ENCODE data around the gene NPC1.

DNA sequence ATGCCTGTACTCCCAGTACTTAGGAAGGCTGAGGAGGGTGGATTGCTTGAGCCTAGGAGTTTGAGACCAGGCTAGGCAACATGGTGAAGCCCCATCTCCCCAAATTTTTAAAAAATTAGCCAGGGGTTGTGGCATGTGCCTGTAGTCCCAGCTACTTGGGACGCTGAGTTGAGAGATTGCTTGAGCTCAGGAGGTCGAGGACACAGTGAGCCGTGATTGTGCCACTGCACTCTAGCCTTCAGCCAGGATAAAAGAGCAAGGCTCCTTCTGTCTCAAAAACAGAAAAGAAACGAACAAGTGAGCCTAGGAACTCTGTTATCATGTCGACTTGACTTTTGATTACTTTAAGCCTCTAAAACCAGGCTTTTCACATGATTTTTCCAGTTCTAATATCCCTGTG is 13.7 kb downstream of the NPC1 start:
- TF ChIP-seq, protein P1, sequence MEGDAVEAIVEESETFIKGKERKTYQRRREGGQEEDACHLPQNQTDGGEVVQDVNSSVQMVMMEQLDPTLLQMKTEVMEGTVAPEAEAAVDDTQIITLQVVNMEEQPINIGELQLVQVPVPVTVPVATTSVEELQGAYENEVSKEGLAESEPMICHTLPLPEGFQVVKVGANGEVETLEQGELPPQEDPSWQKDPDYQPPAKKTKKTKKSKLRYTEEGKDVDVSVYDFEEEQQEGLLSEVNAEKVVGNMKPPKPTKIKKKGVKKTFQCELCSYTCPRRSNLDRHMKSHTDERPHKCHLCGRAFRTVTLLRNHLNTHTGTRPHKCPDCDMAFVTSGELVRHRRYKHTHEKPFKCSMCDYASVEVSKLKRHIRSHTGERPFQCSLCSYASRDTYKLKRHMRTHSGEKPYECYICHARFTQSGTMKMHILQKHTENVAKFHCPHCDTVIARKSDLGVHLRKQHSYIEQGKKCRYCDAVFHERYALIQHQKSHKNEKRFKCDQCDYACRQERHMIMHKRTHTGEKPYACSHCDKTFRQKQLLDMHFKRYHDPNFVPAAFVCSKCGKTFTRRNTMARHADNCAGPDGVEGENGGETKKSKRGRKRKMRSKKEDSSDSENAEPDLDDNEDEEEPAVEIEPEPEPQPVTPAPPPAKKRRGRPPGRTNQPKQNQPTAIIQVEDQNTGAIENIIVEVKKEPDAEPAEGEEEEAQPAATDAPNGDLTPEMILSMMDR (IDR thresholded peaks at IDR 0.05), result no peak
- TF ChIP-seq POLR2AphosphoS5 (IDR thresholded peaks at IDR 0.05), result no peak
